ES-I3 (cell line): ENCODE measurements around the gene KCNS1.

Source experiments
- H3K36me3 ChIP-seq: 2 replicates; pipeline ENCODE4 v1.6.1; 2013; ENCODE audit warnings: mild to moderate bottlenecking, low read length, control low read depth, moderate library complexity; ENCODE audit not compliant: insufficient read depth
- H3K4me1 ChIP-seq: 2 replicates; pipeline ENCODE4 v1.6.1; 2013; ENCODE audit warnings: mild to moderate bottlenecking, control low read depth, low read length; ENCODE audit not compliant: insufficient read depth
- H3K9ac ChIP-seq: 2 replicates; pipeline ENCODE4 v1.6.1; 2013; ENCODE audit warnings: low read depth, mild to moderate bottlenecking, low read length, moderate library complexity
- H3K9me3 ChIP-seq: 2 replicates; pipeline ENCODE4 v1.6.1; 2013; ENCODE audit warnings: mild to moderate bottlenecking, low read length, moderate library complexity; ENCODE audit not compliant: control insufficient read depth, insufficient read depth

Gene KCNS1

GRCh38 chr20:45115386-45115774 is 14.5 kb upstream of the KCNS1 start:
- Histone ChIP-seq H3K9ac (no peak overlapping the region), H3K36me3 (no peaks in the 10 kb centered on the region), H3K4me1 (no peaks in the 10 kb centered on the region), H3K9me3 (no peaks in the 10 kb centered on the region)

- Histone ChIP-seq H3K36me3 (no peaks in the 10 kb centered on the region), H3K9me3 (no peaks in the 10 kb centered on the region), H3K4me1 (no peaks in the 10 kb centered on the region), H3K9ac (no peak within 1 kb of the TSS)
Measured at GRCh38 chr20:45114465-45115385, 13.8 kb upstream of the KCNS1 start, which contains the start of gene WFDC5. WFDC5 (minus strand) TSS chr20:45115174; CDS start chr20:45115083, 91 bp downstream.

- Histone ChIP-seq H3K4me1 (no peaks in the 10 kb centered on the region), H3K9me3 (no peaks in the 10 kb centered on the region), H3K9ac (no peak overlapping the region), H3K36me3 (no peaks in the 10 kb centered on the region)
Measured at GRCh38 chr20:45113865-45114264, 12.9 kb upstream of the KCNS1 start.

- Histone ChIP-seq H3K9ac (no peak overlapping the region), H3K4me1 (no peaks in the 10 kb centered on the region), H3K36me3 (no peaks in the 10 kb centered on the region), H3K9me3 (no peaks in the 10 kb centered on the region)
Measured at GRCh38 chr20:45112754-45113153, 11.8 kb upstream of the KCNS1 start.

- H3K9me3 ChIP-seq: no peaks in the 10 kb centered on the region
- H3K36me3 ChIP-seq: no peaks in the 10 kb centered on the region
- H3K9ac ChIP-seq: no peak overlapping the region
- no peaks in the 10 kb centered on the region for H3K4me1 ChIP-seq
Measured at GRCh38 chr20:45111799-45112471, 11.0 kb upstream of the KCNS1 start.

GRCh38 chr20:45111285-45111684 is 10.4 kb upstream of the KCNS1 start:
- H3K9ac ChIP-seq: no peak overlapping the region
- no peaks in the 10 kb centered on the region for H3K4me1 ChIP-seq
- H3K36me3 ChIP-seq: no peaks in the 10 kb centered on the region
- H3K9me3 ChIP-seq: no peaks in the 10 kb centered on the region

- Histone ChIP-seq H3K36me3 (no peaks in the 10 kb centered on the region), H3K9me3 (no peaks in the 10 kb centered on the region), H3K4me1 (no peaks in the 10 kb centered on the region), H3K9ac (no peak overlapping the region)
Measured at GRCh38 chr20:45110301-45110700, 9.4 kb upstream of the KCNS1 start.

- no peaks in the 10 kb centered on the region for H3K36me3 ChIP-seq
- no peaks in the 10 kb centered on the region for H3K4me1 ChIP-seq
- H3K9me3 ChIP-seq: no peaks in the 10 kb centered on the region
- no peak overlapping the region for H3K9ac ChIP-seq
Measured at GRCh38 chr20:45109634-45110033, 8.7 kb upstream of the KCNS1 start.

GRCh38 chr20:45105317-45105716 is 4.4 kb upstream of the KCNS1 start:
- Histone ChIP-seq H3K9ac (no peak overlapping the region), H3K9me3 (no peaks in the 10 kb centered on the region), H3K4me1 (peaks cover 6% of the 10 kb centered on the region; the same call in 1 of the 2 replicates), H3K36me3 (no peaks in the 10 kb centered on the region)

GRCh38 chr20:45104786-45105185 is 3.9 kb upstream of the KCNS1 start:
- Histone ChIP-seq H3K9ac (no peak overlapping the region), H3K36me3 (no peaks in the 10 kb centered on the region)

GRCh38 chr20:45103072-45103471 is 2.1 kb upstream of the KCNS1 start:
- Histone ChIP-seq H3K9ac (no peak overlapping the region), H3K36me3 (no peaks in the 10 kb centered on the region), H3K4me1 (peaks cover 6% of the 10 kb centered on the region; the same call in 1 of the 2 replicates), H3K9me3 (no peaks in the 10 kb centered on the region)

More at GRCh38 chr20:45104786-45105185, 3.9 kb upstream of the KCNS1 start:
- Histone ChIP-seq H3K9me3 (no peaks in the 10 kb centered on the region), H3K4me1 (peaks cover 6% of the 10 kb centered on the region; the same call in 1 of the 2 replicates)

- Histone ChIP-seq H3K36me3 (no peaks in the 10 kb centered on the region), H3K4me1 (peaks cover 6% of the 10 kb centered on the region; the same call in 1 of the 2 replicates), H3K9me3 (no peaks in the 10 kb centered on the region), H3K9ac (peak overlapping the region; percentile 47)
Measured at GRCh38 chr20:45101333-45101850, 465 bp upstream of the KCNS1 start.

- no peaks in the 10 kb centered on the region for H3K36me3 ChIP-seq
- no peaks in the 10 kb centered on the region for H3K9me3 ChIP-seq
- peaks cover 9% of the 10 kb centered on the region for H3K4me1 ChIP-seq
- H3K9ac ChIP-seq: peak overlapping the region; percentile 24; the same call in 1 of the 2 replicates
Measured at GRCh38 chr20:45098103-45098773, 2.7 kb downstream of the KCNS1 start.

GRCh38 chr20:45097485-45098102 is 3.3 kb downstream of the KCNS1 start:
- Histone ChIP-seq H3K36me3 (no peaks in the 10 kb centered on the region), H3K9ac (no peak overlapping the region), H3K4me1 (peaks cover 9% of the 10 kb centered on the region), H3K9me3 (no peaks in the 10 kb centered on the region)
